HEK293 (cell line): ENCODE measurements around the gene ZNF587.
"Not testable (repeated sequence)": the region's sequence is repeated elsewhere in the genome, so short reads cannot be mapped to it uniquely, and the experiment has no call there.

Experiments
- ZNF510 ChIP-seq: fragments of 450-650 bp; formaldehyde crosslinking; IDR thresholded peaks from 2 replicates; pipeline ENCODE4 v1.5.1; 2018; ENCODE audit warnings: mild to moderate bottlenecking, missing genetic modification characterization, missing biosample characterization; ENCODE audit not compliant: insufficient replicate concordance
- ZNF549 ChIP-seq: fragments of 450-650 bp; IDR thresholded peaks from 2 replicates; pipeline ENCODE4 v1.5.1; 2018; ENCODE audit warnings: missing biosample characterization, missing genetic modification characterization, mild to moderate bottlenecking, inconsistent platforms, moderate library complexity

DNA sequence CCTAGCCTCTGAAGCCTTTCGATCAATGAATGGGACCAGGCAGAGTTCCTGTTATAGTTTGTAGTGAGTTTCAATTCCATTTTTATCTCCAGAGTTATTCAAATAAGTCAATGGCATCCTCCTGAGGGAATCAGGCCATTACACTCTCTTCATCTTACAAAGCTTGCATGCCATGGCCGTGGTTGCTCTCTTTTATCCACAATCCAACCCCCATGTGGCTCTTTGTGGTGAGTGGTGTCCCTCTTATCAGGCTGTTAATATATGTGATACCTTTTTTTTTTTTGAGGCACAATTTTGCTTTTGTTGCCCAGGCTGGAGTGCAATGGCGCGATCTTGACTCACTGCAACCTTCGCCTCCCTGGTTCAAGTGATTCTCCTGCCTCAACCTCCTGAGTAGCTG, 12.7 kb upstream of the ZNF587 start:
- not testable (repeated sequence) for TF ChIP-seq ZNF510, ZNF549 (tag by site-specific recombination)
